Measurements from ENCODE around the gene SEMA4D.

The SEMA4D gene

GRCh38 chr9:89400403-89401116 is 97.4 kb downstream of the SEMA4D start:
- no peaks in the 10 kb centered on the region for H3K4me1 ChIP-seq (ENCODE audit: insufficient read depth, low read length)

GRCh38 chr9:89398621-89399020 is 99.3 kb downstream of the SEMA4D start:
- H3K27me3 ChIP-seq (ENCODE audit: insufficient read depth, low read length), result no peaks in the 10 kb centered on the region
- H3K9me3 ChIP-seq (ENCODE audit: low read length), result no peaks in the 10 kb centered on the region
- no peak overlapping the region for H2AFZ ChIP-seq (ENCODE audit: low read depth, low read length)
- no peaks in the 10 kb centered on the region for H3K4me1 ChIP-seq (ENCODE audit: insufficient read depth, low read length)
- H3K36me3 ChIP-seq (ENCODE audit: insufficient read depth, low read length), result no peaks in the 10 kb centered on the region
- H3K4me3 ChIP-seq (ENCODE audit: low read length), result no peak overlapping the region

More at GRCh38 chr9:89400403-89401116, 97.4 kb downstream of the SEMA4D start:
- no peaks in the 10 kb centered on the region for H3K36me3 ChIP-seq (ENCODE audit: insufficient read depth, low read length)
- no peaks in the 10 kb centered on the region for H3K27me3 ChIP-seq (ENCODE audit: insufficient read depth, low read length)
- no peak overlapping the region for H2AFZ ChIP-seq (ENCODE audit: low read depth, low read length)
- no peaks in the 10 kb centered on the region for H3K9me3 ChIP-seq (ENCODE audit: low read length)
- no peak overlapping the region for H3K4me3 ChIP-seq (ENCODE audit: low read length)

- Histone ChIP-seq H3K36me3 (ENCODE audit: insufficient read depth, low read length) (no peaks in the 10 kb centered on the region), H3K4me3 (ENCODE audit: low read length) (no peak overlapping the region), H3K4me1 (ENCODE audit: insufficient read depth, low read length) (peaks cover 6% of the 10 kb centered on the region), H2AFZ (ENCODE audit: low read depth, low read length) (no peak overlapping the region), H3K27me3 (ENCODE audit: insufficient read depth, low read length) (no peaks in the 10 kb centered on the region), H3K9me3 (ENCODE audit: low read length) (no peaks in the 10 kb centered on the region)
Measured at GRCh38 chr9:89397471-89397870, 100.4 kb downstream of the SEMA4D start.

GRCh38 chr9:89395931-89396710 is 101.8 kb downstream of the SEMA4D start:
- no peak overlapping the region for H3K4me3 ChIP-seq (ENCODE audit: low read length)
- H3K36me3 ChIP-seq (ENCODE audit: insufficient read depth, low read length), result no peaks in the 10 kb centered on the region
- no peaks in the 10 kb centered on the region for H3K27me3 ChIP-seq (ENCODE audit: insufficient read depth, low read length)
- no peak overlapping the region for H2AFZ ChIP-seq (ENCODE audit: low read depth, low read length)
- H3K9me3 ChIP-seq (ENCODE audit: low read length), result no peaks in the 10 kb centered on the region
- peaks cover 6% of the 10 kb centered on the region for H3K4me1 ChIP-seq (ENCODE audit: insufficient read depth, low read length)

GRCh38 chr9:89394412-89394811 is 103.5 kb downstream of the SEMA4D start:
- no peaks in the 10 kb centered on the region for H3K9me3 ChIP-seq (ENCODE audit: low read length)
- no peaks in the 10 kb centered on the region for H3K36me3 ChIP-seq (ENCODE audit: insufficient read depth, low read length)
- H3K27me3 ChIP-seq (ENCODE audit: insufficient read depth, low read length), result no peaks in the 10 kb centered on the region
- H2AFZ ChIP-seq (ENCODE audit: low read depth, low read length), result no peak overlapping the region
- H3K4me3 ChIP-seq (ENCODE audit: low read length), result no peak overlapping the region
- peaks cover 6% of the 10 kb centered on the region for H3K4me1 ChIP-seq (ENCODE audit: insufficient read depth, low read length)

GRCh38 chr9:89391585-89391984 is 106.3 kb downstream of the SEMA4D start:
- H3K9me3 ChIP-seq (ENCODE audit: low read length), result no peaks in the 10 kb centered on the region
- H3K4me1 ChIP-seq (ENCODE audit: insufficient read depth, low read length), result peaks cover 6% of the 10 kb centered on the region
- H3K27me3 ChIP-seq (ENCODE audit: insufficient read depth, low read length), result no peaks in the 10 kb centered on the region
- no peak overlapping the region for H2AFZ ChIP-seq (ENCODE audit: low read depth, low read length)
- no peak overlapping the region for H3K4me3 ChIP-seq (ENCODE audit: low read length)
- peaks cover 9% of the 10 kb centered on the region for H3K36me3 ChIP-seq (ENCODE audit: insufficient read depth, low read length)

GRCh38 chr9:89390578-89391116 is 107.3 kb downstream of the SEMA4D start:
- Histone ChIP-seq H3K4me3 (ENCODE audit: low read length) (no peak overlapping the region), H3K36me3 (ENCODE audit: insufficient read depth, low read length) (peaks cover 9% of the 10 kb centered on the region), H3K4me1 (ENCODE audit: insufficient read depth, low read length) (peaks cover 6% of the 10 kb centered on the region), H3K27me3 (ENCODE audit: insufficient read depth, low read length) (no peaks in the 10 kb centered on the region), H2AFZ (ENCODE audit: low read depth, low read length) (no peak overlapping the region), H3K9me3 (ENCODE audit: low read length) (no peaks in the 10 kb centered on the region)

- Histone ChIP-seq H3K36me3 (ENCODE audit: insufficient read depth, low read length) (peaks cover 10% of the 10 kb centered on the region), H3K27me3 (ENCODE audit: insufficient read depth, low read length) (no peaks in the 10 kb centered on the region), H3K9me3 (ENCODE audit: low read length) (no peaks in the 10 kb centered on the region), H3K4me1 (ENCODE audit: insufficient read depth, low read length) (peaks cover 6% of the 10 kb centered on the region), H3K4me3 (ENCODE audit: low read length) (no peak overlapping the region), H2AFZ (ENCODE audit: low read depth, low read length) (no peak overlapping the region)
Measured at GRCh38 chr9:89390068-89390555, 107.8 kb downstream of the SEMA4D start.

GRCh38 chr9:89388868-89389177 is 109.1 kb downstream of the SEMA4D start:
- Histone ChIP-seq H3K4me3 (ENCODE audit: low read length) (no peak overlapping the region), H3K9me3 (ENCODE audit: low read length) (no peaks in the 10 kb centered on the region), H3K36me3 (ENCODE audit: insufficient read depth, low read length) (peaks cover 11% of the 10 kb centered on the region), H3K4me1 (ENCODE audit: insufficient read depth, low read length) (peaks cover 6% of the 10 kb centered on the region), H2AFZ (ENCODE audit: low read depth, low read length) (no peak overlapping the region), H3K27me3 (ENCODE audit: insufficient read depth, low read length) (no peaks in the 10 kb centered on the region)

GRCh38 chr9:89388084-89388867 is 109.6 kb downstream of the SEMA4D start:
- no peaks in the 10 kb centered on the region for H3K27me3 ChIP-seq (ENCODE audit: insufficient read depth, low read length)
- H3K9me3 ChIP-seq (ENCODE audit: low read length), result no peaks in the 10 kb centered on the region
- no peak overlapping the region for H3K4me3 ChIP-seq (ENCODE audit: low read length)
- no peak overlapping the region for H2AFZ ChIP-seq (ENCODE audit: low read depth, low read length)
- H3K4me1 ChIP-seq (ENCODE audit: insufficient read depth, low read length), result peaks cover 3% of the 10 kb centered on the region
- H3K36me3 ChIP-seq (ENCODE audit: insufficient read depth, low read length), result peaks cover 11% of the 10 kb centered on the region

- H3K9me3 ChIP-seq (ENCODE audit: low read length), result no peaks in the 10 kb centered on the region
Measured at GRCh38 chr9:89387197-89387849, 110.6 kb downstream of the SEMA4D start.

GRCh38 chr9:89386797-89387196 is 111.1 kb downstream of the SEMA4D start:
- Histone ChIP-seq H3K4me3 (ENCODE audit: low read length) (no peak overlapping the region), H3K4me1 (ENCODE audit: insufficient read depth, low read length) (no peaks in the 10 kb centered on the region), H3K9me3 (ENCODE audit: low read length) (no peaks in the 10 kb centered on the region), H3K36me3 (ENCODE audit: insufficient read depth, low read length) (peaks cover 11% of the 10 kb centered on the region), H2AFZ (ENCODE audit: low read depth, low read length) (no peak overlapping the region), H3K27me3 (ENCODE audit: insufficient read depth, low read length) (no peaks in the 10 kb centered on the region)

More at GRCh38 chr9:89387197-89387849, 110.6 kb downstream of the SEMA4D start:
- no peaks in the 10 kb centered on the region for H3K4me1 ChIP-seq (ENCODE audit: insufficient read depth, low read length)
- peaks cover 11% of the 10 kb centered on the region for H3K36me3 ChIP-seq (ENCODE audit: insufficient read depth, low read length)
- H2AFZ ChIP-seq (ENCODE audit: low read depth, low read length), result no peak overlapping the region
- H3K4me3 ChIP-seq (ENCODE audit: low read length), result no peak overlapping the region
- H3K27me3 ChIP-seq (ENCODE audit: insufficient read depth, low read length), result no peaks in the 10 kb centered on the region
